ENCODE results near the gene TENT5A. TPM values are rescaled to one million over a fixed set of nuclear protein-coding genes. Genes with fewer than 3 reads are reported as not detected.

Gene TENT5A
- total RNA-seq, 4 donors from 2014 or later: 19.1 to 36.4 (median 26.9) TPM

GRCh38 chr6:81696524-81696923, 56.0 kb downstream of the TENT5A start:
- WGBS: 85% methylated on average over 3 of the region's 3 CpGs
- H3K9me3 ChIP-seq: no peaks in the 10 kb centered on the region
- H3K36me3 ChIP-seq: no peaks in the 10 kb centered on the region
- H3K27me3 ChIP-seq: no peaks in the 10 kb centered on the region
- peaks cover 5% of the 10 kb centered on the region for H3K4me1 ChIP-seq
- no peak for DNase-seq (ENCODE audit: low spot score in 2 of 2)
- TF ChIP-seq POLR2A (IDR thresholded peaks at IDR 0.05) (no peak), EP300 (IDR thresholded peaks at IDR 0.05) (no peak), CTCF (IDR thresholded peaks at IDR 0.05) (no peak), POLR2AphosphoS5 (IDR thresholded peaks at IDR 0.05) (no peak)
- no peak overlapping the region for H3K4me3 ChIP-seq
- no peak overlapping the region for H3K27ac ChIP-seq

All from suprapubic skin (tissue), 4 donors.